ENCODE data around the gene CDC20.
A peak's percentile ranks its signal among the peaks of the same experiment; 100 is the strongest.
"Not testable (repeated sequence)": the region's sequence is repeated elsewhere in the genome, so short reads cannot be mapped to it uniquely, and the experiment has no call there.

Gene CDC20

GRCh38 chr1:43358121-43358745 lies 548 bp upstream of the CDC20 start:
- no peak for DNase-seq (ENCODE audit: low read depth in 2 of 2)

GRCh38 chr1:43359696-43360095 lies 915 bp downstream of the CDC20 start:
- no peak for DNase-seq (ENCODE audit: low read depth in 2 of 2)

GRCh38 chr1:43360616-43361015 lies 1.8 kb downstream of the CDC20 start:
- DNase-seq (ENCODE audit: low read depth in 2 of 2) = no peak

GRCh38 chr1:43363283-43363934 lies 4.6 kb downstream of the CDC20 start:
- DNase-seq (ENCODE audit: low read depth in 2 of 2) = no peak

- DNase-seq (ENCODE audit: low read depth in 2 of 2) = no peak
These were observed 5.2 kb downstream of the CDC20 start for GRCh38 chr1:43363935-43364525.

- no peak for DNase-seq (ENCODE audit: low read depth in 2 of 2)
These were observed 6.9 kb downstream of the CDC20 start for GRCh38 chr1:43365678-43366077.

GRCh38 chr1:43366179-43366578 lies 7.4 kb downstream of the CDC20 start:
- DNase-seq (ENCODE audit: low read depth in 2 of 2) = no peak

- DNase-seq (ENCODE audit: low read depth in 2 of 2) = no peak
These were observed 7.8 kb downstream of the CDC20 start for GRCh38 chr1:43366601-43367025.

- DNase-seq (ENCODE audit: low read depth in 2 of 2) = no peak
These were observed 8.5 kb downstream of the CDC20 start for GRCh38 chr1:43367026-43367903.

GRCh38 chr1:43367904-43368645 lies 9.3 kb downstream of the CDC20 start, which contains the start of gene ELOVL1:
TSS of gene ELOVL1 (minus strand) at chr1:43368011. CDS start at chr1:43365609, 2,402 bp downstream.
- peak; percentile 89 to 91 for DNase-seq (ENCODE audit: low read depth in 2 of 2)

- DNase-seq (ENCODE audit: low read depth in 2 of 2) = no peak
These were observed 9.9 kb downstream of the CDC20 start for GRCh38 chr1:43368646-43369020.

GRCh38 chr1:43369779-43370178 lies 11.0 kb downstream of the CDC20 start:
- DNase-seq (ENCODE audit: low read depth in 2 of 2) = not testable (repeated sequence)

GRCh38 chr1:43370564-43370963 lies 11.8 kb downstream of the CDC20 start:
- DNase-seq (ENCODE audit: low read depth in 2 of 2) = no peak

GRCh38 chr1:43372172-43372571 lies 13.4 kb downstream of the CDC20 start:
- no peak for DNase-seq (ENCODE audit: low read depth in 2 of 2)

GRCh38 chr1:43373066-43373940 lies 14.5 kb downstream of the CDC20 start:
- DNase-seq (ENCODE audit: low read depth in 2 of 2) = no peak

- no peak for DNase-seq (ENCODE audit: low read depth in 2 of 2)
These were observed 18.0 kb downstream of the CDC20 start for GRCh38 chr1:43376723-43377235.

- DNase-seq (ENCODE audit: low read depth in 2 of 2) = no peak
These were observed 19.1 kb downstream of the CDC20 start for GRCh38 chr1:43377831-43378230.

- DNase-seq (ENCODE audit: low read depth in 2 of 2) = no peak
These were observed 20.7 kb downstream of the CDC20 start for GRCh38 chr1:43379476-43379875.

- DNase-seq (ENCODE audit: low read depth in 2 of 2) = no peak
These were observed 22.8 kb downstream of the CDC20 start for GRCh38 chr1:43381612-43382011.
